ENCODE data around the gene EGFL8. TPM values are rescaled to one million over a fixed set of nuclear protein-coding genes. Genes with fewer than 3 reads are reported as not detected.
"Not testable (repeated sequence)": the region's sequence is repeated elsewhere in the genome, so short reads cannot be mapped to it uniquely, and the experiment has no call there.

The EGFL8 gene
- polyA plus RNA-seq, 1 experiment: 4.0 TPM

DNA sequence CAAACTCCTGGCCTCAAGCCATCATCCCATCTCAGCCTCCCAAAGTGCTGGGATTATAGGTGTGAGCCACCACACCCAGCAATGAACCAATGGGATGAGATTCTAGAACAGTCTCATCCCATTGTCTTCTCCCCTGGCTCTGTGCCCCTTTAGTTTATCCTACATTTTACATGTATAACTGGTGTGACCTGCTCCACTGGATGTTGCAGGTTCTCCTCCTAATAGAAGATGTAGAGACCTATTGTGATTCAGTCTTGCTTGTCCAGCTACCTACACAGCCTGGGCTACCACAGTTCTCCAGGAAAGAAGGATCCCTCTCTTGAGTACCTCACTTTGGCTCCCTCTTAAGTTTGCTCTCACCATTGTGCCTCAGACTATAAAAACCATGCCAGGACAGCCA lies 32.3 kb upstream of the EGFL8 start:
- ChIA-PET CTCF (no interaction called here), POLR2A (no interaction called here)

DNA sequence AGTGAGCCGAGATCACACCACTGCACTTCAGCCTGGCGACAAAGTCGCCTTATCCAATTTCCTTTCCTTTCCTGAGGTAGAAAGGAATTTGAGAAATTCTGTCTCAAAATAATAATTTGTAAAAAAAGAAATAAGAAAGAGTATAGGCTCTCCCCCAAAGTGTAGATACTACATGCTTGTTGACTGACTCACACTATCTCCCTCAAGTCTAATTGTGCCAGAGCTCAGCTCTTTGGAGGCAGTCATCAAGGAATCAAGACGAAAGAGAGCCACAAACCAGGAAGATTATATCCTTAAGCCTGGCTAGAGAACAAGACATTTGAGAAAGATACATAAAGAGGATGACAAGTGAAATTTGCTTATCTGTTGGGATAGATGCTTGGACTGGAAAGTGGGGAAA lies 30.6 kb upstream of the EGFL8 start:
- TF ChIP-seq, protein P1, sequence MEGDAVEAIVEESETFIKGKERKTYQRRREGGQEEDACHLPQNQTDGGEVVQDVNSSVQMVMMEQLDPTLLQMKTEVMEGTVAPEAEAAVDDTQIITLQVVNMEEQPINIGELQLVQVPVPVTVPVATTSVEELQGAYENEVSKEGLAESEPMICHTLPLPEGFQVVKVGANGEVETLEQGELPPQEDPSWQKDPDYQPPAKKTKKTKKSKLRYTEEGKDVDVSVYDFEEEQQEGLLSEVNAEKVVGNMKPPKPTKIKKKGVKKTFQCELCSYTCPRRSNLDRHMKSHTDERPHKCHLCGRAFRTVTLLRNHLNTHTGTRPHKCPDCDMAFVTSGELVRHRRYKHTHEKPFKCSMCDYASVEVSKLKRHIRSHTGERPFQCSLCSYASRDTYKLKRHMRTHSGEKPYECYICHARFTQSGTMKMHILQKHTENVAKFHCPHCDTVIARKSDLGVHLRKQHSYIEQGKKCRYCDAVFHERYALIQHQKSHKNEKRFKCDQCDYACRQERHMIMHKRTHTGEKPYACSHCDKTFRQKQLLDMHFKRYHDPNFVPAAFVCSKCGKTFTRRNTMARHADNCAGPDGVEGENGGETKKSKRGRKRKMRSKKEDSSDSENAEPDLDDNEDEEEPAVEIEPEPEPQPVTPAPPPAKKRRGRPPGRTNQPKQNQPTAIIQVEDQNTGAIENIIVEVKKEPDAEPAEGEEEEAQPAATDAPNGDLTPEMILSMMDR (IDR thresholded peaks at IDR 0.05; ENCODE audit: insufficient read depth, low read depth, low read length): no peak
- no peak overlapping the region for H3K4me3 ChIP-seq (ENCODE audit: low read depth, low read length)
- no peaks in the 10 kb centered on the region; the same call in 1 of the 2 replicates for H3K27me3 ChIP-seq (ENCODE audit: control insufficient read depth, insufficient read depth, low read length)
- CTCF ChIA-PET: no interaction called here
- DNase-seq (ENCODE audit: low read depth): no peak
- H3K36me3 ChIP-seq (ENCODE audit: control insufficient read depth, insufficient read depth, low read length): no peaks in the 10 kb centered on the region
- POLR2A ChIA-PET: no interaction called here

More for the DNA sequence above, 32.3 kb upstream of the EGFL8 start:
- no peak overlapping the region for H3K4me3 ChIP-seq (ENCODE audit: low read depth, low read length)
- TF ChIP-seq, protein P1 (IDR thresholded peaks at IDR 0.05; ENCODE audit: insufficient read depth, low read depth, low read length): no peak
- H3K27me3 ChIP-seq (ENCODE audit: control insufficient read depth, insufficient read depth, low read length): no peaks in the 10 kb centered on the region
- no peaks in the 10 kb centered on the region for H3K36me3 ChIP-seq (ENCODE audit: control insufficient read depth, insufficient read depth, low read length)
- DNase-seq (ENCODE audit: low read depth): no peak

DNA sequence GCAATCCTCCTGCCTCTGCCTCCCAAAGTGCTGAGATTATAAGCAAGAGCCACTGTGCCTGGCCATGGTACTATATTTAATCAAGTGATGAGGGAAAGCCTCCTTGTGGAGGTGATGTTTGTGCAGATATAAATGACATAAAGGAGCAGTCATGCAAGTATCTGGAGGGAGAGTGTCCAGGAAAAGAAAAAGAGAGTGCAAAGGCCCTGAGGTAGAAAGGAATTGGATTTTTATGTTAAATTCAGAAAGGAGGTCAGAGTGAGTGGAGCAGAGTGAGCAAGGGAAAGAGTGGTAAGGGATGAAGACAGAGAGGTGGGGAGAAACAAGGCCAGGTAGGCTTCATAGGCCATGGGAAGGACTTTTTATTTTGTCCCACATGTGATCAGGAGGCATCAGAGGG lies 26.9 kb upstream of the EGFL8 start:
- Histone ChIP-seq H3K36me3 (ENCODE audit: control insufficient read depth, insufficient read depth, low read length) (no peaks in the 10 kb centered on the region), H3K4me3 (ENCODE audit: low read depth, low read length) (no peak overlapping the region), H3K27me3 (ENCODE audit: control insufficient read depth, insufficient read depth, low read length) (no peaks in the 10 kb centered on the region; the same call in 1 of the 2 replicates)
- TF ChIP-seq, protein P1 (IDR thresholded peaks at IDR 0.05; ENCODE audit: insufficient read depth, low read depth, low read length): no peak
- CTCF ChIA-PET: no interaction called here
- no peak for DNase-seq (ENCODE audit: low read depth)
- POLR2A ChIA-PET: no interaction called here

DNA sequence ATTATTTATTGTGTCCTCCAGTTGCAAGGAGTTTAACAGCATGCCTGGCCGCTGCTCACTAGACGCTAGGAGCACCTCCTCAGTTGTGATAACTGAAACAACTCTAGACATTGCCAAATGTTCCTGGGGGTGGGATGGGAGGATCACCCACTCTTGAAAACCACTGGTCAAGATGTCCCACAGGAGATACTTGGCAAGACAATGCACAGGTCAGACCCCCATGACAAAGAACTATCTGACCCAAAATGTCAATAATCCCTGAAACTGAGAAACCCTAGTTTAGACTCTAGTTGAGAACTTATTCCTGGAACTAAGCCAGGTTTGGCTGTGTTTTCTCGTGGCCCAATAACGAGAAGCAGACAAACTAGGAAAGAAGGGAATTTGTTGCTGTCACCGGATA lies 24.8 kb upstream of the EGFL8 start:
- ChIA-PET POLR2A (no interaction called here), CTCF (interaction anchor here (1.0 to 1.5 kb wide), 2 partner anchors 10 to 26 kb away, joined by 3 to 4 read pairs; partner anchors contain the start of gene FKBPL)
- DNase-seq (ENCODE audit: low read depth): no peak
- TF ChIP-seq, protein P1 (IDR thresholded peaks at IDR 0.05; ENCODE audit: insufficient read depth, low read depth, low read length): no peak
- no peaks in the 10 kb centered on the region for H3K36me3 ChIP-seq (ENCODE audit: control insufficient read depth, insufficient read depth, low read length)
- no peaks in the 10 kb centered on the region; the same call in 1 of the 2 replicates for H3K27me3 ChIP-seq (ENCODE audit: control insufficient read depth, insufficient read depth, low read length)
- H3K4me3 ChIP-seq (ENCODE audit: low read depth, low read length): no peak overlapping the region

DNA sequence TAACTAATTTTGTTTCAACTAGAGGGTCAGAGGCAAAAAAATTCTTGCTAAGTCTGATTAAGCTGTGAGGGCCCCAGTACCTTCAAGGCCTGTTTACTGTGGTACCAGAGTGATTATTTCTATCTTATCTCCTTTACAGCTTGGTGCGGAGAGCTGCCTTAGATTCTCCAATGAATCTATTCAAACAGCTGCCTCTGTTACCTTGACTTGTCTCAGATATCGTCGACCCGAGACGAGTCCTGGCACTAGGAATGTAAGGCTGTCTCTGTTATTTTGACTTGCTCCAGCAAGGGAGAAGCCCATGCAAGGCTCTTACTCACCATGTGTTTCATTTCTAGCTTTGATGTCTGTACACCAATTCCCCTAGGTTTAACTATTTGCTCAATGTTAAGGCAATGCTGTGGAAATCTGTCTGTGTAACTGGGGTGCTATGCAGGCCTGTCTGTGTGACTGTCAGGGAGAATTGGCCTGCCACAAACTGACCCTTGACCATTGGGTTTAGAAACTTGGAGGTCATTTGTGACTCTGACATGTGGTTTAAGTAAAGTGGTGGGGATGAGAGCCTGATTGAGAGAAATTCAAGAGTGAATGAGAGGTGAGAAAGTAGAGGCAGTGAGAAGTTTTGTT lies 23.9 kb upstream of the EGFL8 start:
- TF ChIP-seq, protein P1 (IDR thresholded peaks at IDR 0.05; ENCODE audit: insufficient read depth, low read depth, low read length): no peak
- CTCF ChIA-PET: interaction anchor here (1.0 to 1.5 kb wide), 2 partner anchors 11 to 25 kb away, joined by 3 to 4 read pairs; partner anchors contain the start of gene FKBPL
- DNase-seq (ENCODE audit: low read depth): no peak
- H3K27me3 ChIP-seq (ENCODE audit: control insufficient read depth, insufficient read depth, low read length): no peaks in the 10 kb centered on the region; the same call in 1 of the 2 replicates
- no peak overlapping the region for H3K4me3 ChIP-seq (ENCODE audit: low read depth, low read length)
- no peaks in the 10 kb centered on the region for H3K36me3 ChIP-seq (ENCODE audit: control insufficient read depth, insufficient read depth, low read length)
- POLR2A ChIA-PET: no interaction called here

DNA sequence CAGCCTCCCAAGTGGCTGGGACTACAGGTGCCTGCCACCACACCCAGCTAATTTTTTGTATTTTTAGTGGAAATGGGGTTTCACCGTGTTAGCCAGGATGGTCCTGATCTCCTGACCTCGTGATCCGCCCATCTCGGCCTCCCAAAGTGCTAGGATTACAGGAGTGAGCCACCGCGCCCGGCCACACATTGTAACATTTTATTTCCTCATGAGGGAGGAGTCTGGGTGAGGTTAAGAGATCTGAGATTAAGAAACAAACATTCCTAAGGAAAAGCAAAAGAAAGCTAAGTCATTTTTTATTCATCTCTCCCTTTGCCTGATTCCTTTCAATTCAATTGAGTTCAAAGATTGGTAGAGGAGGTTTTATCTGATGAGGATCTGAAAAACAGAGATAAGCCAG lies 20.2 kb upstream of the EGFL8 start:
- CTCF ChIA-PET: interaction anchor here (1.0 to 1.4 kb wide), 2 partner anchors 16 to 25 kb away, joined by 3 to 7 read pairs; partner anchors contain the start of gene ATF6B
- not testable (repeated sequence) for H3K4me3 ChIP-seq (ENCODE audit: low read depth, low read length); H3K36me3 ChIP-seq (ENCODE audit: control insufficient read depth, insufficient read depth, low read length); DNase-seq (ENCODE audit: low read depth); H3K27me3 ChIP-seq (ENCODE audit: control insufficient read depth, insufficient read depth, low read length)
- POLR2A ChIA-PET: interaction anchor here (0.9 kb wide), 1 partner anchor 167 kb away, joined by 8 read pairs; no protein-coding TSS in a partner anchor
